ENCODE measurements around the gene ERCC3. TPM values are rescaled to one million over a fixed set of nuclear protein-coding genes. Genes with fewer than 3 reads are reported as not detected.

ERCC3 gene
- total and polyA plus RNA-seq, 2 of the 13 experiments (the other 11 are each of a cell fraction or from before 2014, with no cell fraction given): 49.7 to 64.6 TPM

GRCh38 chr2:127279781-127280180 lies 14.2 kb downstream of the ERCC3 start (continued):
- TF ChIP-seq ZNF574 (CRISPR knock-in tag; IDR thresholded peaks at IDR 0.05): no peak

- BruUV-seq (replicated peaks): no TSS peak
- peaks cover 44 to 95% of the 10 kb centered on the region in 2 experiments for H3K36me3 ChIP-seq (replicated peaks in 1 of 2; ENCODE audit: control insufficient read depth in 1 of 2, insufficient read depth in 2 of 2, low read length in 2 of 2)
- H2AFZ ChIP-seq (ENCODE audit: low read length): no peak overlapping the region
- in situ Hi-C loops (cut with HindIII; ENCODE audit: extremely low pct_ligation_motif_present, low pct_unique_long_range_greater_than_20kb): no loop called here
- H3K4me1 ChIP-seq (ENCODE audit: insufficient read depth, low read length): no peaks in the 10 kb centered on the region
- H3K79me2 ChIP-seq (ENCODE audit: insufficient read depth, low read length): peaks cover 9% of the 10 kb centered on the region
- intact Hi-C loops (cut with micrococcal nuclease; ENCODE audit: unreplicated experiment): no loop called here
- DNase-seq (ENCODE audit: low spot score): no peak
- H3K4me2 ChIP-seq (ENCODE audit: low read depth, low read length): no peak overlapping the region
- no peak overlapping the region for H3K4me3 ChIP-seq (replicated peaks in 1 of 3; ENCODE audit: insufficient read depth in 1 of 3, low read depth in 2 of 3, low read length in 3 of 3)
- H3K9me3 ChIP-seq (ENCODE audit: low read length): no peaks in the 10 kb centered on the region
- ChIA-PET CTCF (ENCODE audit: low intra/inter-chr PET ratio, low total read pairs) (no interaction called here), POLR2A (interaction anchor here (3.8 kb wide), 1 partner anchor 15 kb away, joined by 15 read pairs; the partner anchor contains the start of gene ERCC3)
- no peaks in the 10 kb centered on the region; the same call in 1 of the 2 replicates for H4K20me1 ChIP-seq (ENCODE audit: insufficient read depth, low read length)
- ATAC-seq: no peak
- FAIRE-seq: no peak
- 92% methylated on average over 3 of the region's 3 CpGs for WGBS (ENCODE audit: low lambda C conversion rate)
- H3K27ac ChIP-seq (ENCODE audit: extremely low read length, insufficient read depth, low read length): no peak overlapping the region
- H3K9ac ChIP-seq (ENCODE audit: insufficient read depth, low read depth, low read length): no peak overlapping the region
- TF ChIP-seq GTF3A (CRISPR knock-in tag; conservative IDR thresholded peaks at IDR 0.05) (no peak), HDAC1 (CRISPR knock-in tag; IDR thresholded peaks at IDR 0.05) (no peak), SMAD3 (CRISPR knock-in tag; IDR thresholded peaks at IDR 0.05) (no peak), ZNF138 (CRISPR knock-in tag; IDR thresholded peaks at IDR 0.05; ENCODE audit: low read depth) (no peak), ZNF652 (CRISPR knock-in tag; IDR thresholded peaks at IDR 0.05; ENCODE audit: borderline replicate concordance, low read depth) (no peak)
- H3K27me3 ChIP-seq (ENCODE audit: control insufficient read depth in 1 of 2, insufficient read depth in 2 of 2, low read length in 2 of 2): no peaks in the 10 kb centered on the region
Measured at GRCh38 chr2:127278959-127279358, 15.0 kb downstream of the ERCC3 start.
